KBM-7 (cell line): ENCODE measurements around the gene USP10.

Experiments
- DNase-seq: peaks from one replicate; pipeline ENCODE4 v3.0.0-alpha.2; 2015
- in situ Hi-C: fragments of 300-500 bp; cut with MboI; formaldehyde crosslinking; loops from 2 replicates; pipeline ENCODE4 v1.14.3; 2020; ENCODE audit warnings: low sequenced_read_pairs, low pct_unique_long_range_greater_than_20kb, mixed read lengths

USP10 gene, protein sequence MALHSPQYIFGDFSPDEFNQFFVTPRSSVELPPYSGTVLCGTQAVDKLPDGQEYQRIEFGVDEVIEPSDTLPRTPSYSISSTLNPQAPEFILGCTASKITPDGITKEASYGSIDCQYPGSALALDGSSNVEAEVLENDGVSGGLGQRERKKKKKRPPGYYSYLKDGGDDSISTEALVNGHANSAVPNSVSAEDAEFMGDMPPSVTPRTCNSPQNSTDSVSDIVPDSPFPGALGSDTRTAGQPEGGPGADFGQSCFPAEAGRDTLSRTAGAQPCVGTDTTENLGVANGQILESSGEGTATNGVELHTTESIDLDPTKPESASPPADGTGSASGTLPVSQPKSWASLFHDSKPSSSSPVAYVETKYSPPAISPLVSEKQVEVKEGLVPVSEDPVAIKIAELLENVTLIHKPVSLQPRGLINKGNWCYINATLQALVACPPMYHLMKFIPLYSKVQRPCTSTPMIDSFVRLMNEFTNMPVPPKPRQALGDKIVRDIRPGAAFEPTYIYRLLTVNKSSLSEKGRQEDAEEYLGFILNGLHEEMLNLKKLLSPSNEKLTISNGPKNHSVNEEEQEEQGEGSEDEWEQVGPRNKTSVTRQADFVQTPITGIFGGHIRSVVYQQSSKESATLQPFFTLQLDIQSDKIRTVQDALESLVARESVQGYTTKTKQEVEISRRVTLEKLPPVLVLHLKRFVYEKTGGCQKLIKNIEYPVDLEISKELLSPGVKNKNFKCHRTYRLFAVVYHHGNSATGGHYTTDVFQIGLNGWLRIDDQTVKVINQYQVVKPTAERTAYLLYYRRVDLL

DNA sequence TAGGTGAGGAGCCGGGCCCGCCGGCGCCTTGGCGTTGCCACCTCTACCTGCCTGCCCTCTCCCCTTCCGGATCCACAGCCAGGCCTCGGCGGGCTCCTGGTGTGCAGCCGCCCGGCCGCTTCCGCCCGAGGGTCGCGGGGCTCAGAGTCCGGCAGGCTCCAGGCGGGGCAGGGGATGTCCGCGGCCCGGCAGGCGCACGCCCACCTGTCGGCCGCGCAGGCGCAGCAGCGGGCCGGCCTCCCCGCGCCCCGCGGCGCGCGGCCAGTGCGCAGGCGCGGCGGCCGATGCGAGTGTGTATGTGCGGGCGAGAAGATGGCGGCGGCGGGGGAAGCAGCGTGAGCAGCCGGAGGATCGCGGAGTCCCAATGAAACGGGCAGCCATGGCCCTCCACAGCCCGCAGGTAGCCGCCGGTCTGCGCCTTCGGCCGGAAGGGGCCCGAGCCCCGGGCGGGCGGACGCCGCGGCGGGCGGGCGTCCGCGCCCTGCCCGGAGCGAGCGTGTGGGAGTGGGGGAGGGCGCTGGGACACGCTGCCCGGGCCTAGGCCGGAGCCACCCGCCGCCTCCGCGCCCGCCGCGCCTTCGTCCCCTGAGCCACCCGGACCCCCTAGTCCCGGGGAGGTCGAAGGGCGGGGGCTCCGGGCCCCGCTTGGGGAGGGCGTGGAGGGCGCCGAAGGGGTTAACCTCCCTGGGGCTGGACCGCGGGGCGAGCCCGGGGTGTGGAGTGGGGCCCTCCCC, at the start of gene USP10:
Gene USP10, plus strand, starts transcription at position 289 of the 734 bp plus-strand sequence. Its CDS starts 91 bp downstream, at position 380.
- in situ Hi-C loops: loop anchor here (25.0 kb wide), 1 partner anchor 188 kb away; the partner anchor contains the start of gene MEAK7
- peak; percentile 65 for DNase-seq

DNA sequence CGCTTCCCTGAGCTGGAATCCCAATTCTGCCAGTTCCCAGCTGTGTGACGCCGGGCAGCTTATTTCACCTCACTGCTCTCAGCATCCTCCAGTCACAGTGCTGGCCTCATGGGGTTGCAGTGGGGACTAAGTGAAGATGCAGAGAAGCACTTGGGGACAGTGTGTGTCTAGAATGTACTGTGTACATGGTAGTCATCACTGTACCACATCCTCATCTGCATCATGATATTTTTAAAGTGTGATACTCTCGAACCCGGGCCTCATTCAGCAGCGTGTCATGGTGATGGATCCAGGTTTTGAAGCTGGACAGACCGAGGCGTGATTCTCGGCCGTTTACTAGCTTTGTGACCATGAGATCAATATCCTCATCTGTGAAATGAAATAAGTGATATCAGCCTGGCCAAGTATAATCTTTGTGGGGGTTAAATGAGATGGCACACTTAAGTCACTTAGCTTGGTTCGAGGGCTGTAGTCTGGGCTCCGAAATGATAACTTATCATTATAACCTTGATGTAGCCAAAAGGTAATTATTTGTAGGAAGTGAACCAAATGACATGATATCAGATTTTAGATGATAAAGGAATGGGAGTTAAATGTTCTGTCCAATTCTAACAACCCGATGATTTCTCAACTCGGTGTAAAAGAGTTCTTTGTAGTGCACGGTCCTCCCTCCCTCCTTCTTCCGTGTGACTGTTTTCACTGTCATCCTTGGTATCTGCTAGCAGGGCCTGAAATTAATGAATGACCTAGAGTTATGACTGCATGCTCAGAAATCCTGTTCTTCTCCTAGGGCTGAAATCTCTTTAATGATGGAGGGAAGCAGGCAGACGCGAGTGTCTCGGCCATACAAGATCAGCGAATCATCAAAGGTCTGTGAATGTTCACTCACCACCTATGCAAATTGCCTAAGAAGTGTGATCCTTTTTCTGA, 49.5 kb upstream of the USP10 start:
- in situ Hi-C loops: no loop called here
- no peak for DNase-seq

DNA sequence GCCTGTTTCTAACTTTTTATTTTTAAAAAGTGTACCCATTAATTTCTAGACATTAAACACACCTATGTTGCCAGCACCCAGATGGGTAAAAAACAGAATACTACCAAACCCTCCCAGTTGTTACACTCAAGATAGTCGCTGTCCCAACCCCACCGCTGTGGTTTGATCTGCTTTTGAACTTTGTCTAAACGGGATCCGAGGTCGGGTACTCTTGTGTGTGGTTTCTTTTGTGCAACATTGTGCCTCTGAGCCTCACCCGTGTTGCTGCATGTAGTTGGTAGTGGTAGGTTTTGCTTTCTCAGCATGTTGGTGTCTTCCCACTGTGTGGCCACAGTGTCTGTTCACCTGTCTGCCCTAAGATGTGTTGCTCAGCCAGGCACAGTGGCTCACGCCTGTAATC, 47.2 kb upstream of the USP10 start:
- DNase-seq: no peak
- in situ Hi-C loops: no loop called here

DNA sequence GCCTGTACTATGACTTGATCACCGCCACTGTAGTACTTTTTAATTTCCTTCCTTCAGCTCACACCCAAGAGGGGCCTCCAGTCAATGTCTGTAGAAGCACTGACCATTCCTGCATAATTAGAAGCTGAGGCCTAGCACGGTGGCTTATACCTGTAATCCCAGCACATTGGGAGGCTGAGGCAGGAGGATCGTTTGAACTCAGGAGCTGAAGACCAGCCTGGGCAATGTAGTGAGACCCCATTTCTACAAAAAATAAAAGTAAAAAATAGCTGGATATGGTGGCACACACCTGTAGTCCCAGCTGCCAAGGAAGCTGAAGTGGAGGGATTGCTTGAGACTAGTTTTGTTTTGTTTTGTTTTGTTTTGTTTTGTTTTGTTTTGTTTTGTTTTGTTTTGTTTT, 45.6 kb upstream of the USP10 start:
- in situ Hi-C loops: no loop called here
- no peak for DNase-seq

DNA sequence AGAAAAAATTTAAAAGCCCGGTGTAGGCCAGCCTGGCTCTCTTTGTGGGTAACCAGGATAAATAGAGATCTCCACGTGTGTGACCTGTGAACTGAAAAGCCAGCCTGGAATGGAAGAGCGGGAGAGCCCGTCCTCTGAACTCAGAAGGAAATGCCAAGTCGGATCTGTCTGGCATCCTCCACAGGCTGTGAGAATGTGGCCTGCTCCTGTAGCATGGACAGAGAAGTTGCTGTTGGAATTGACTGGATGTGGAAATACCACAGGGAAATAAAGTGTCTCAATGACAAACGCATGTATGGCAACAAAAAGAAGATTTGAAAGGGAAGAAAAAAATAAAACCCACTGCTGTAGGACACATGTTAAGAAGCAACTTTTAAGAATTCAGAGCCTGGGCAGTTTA, 44.8 kb upstream of the USP10 start:
- in situ Hi-C loops: no loop called here
- no peak for DNase-seq

DNA sequence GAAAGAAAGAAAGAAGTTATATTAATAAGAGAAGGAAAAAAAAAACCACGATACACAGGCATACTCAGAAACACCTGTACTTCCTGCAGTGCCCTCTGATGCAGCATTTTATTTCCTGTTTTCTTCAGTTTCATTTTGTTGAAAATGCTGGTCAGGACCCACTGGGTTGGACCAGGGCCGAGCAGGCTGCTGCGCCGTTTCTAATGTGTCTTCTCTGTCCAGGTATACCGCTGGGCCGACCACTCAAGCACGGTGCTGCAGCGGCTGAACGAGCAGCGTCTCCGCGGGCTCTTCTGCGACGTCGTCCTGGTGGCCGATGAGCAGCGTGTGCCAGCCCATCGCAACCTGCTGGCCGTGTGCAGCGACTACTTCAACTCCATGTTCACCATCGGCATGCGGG, 43.2 kb upstream of the USP10 start:
- in situ Hi-C loops: no loop called here
- DNase-seq: no peak

DNA sequence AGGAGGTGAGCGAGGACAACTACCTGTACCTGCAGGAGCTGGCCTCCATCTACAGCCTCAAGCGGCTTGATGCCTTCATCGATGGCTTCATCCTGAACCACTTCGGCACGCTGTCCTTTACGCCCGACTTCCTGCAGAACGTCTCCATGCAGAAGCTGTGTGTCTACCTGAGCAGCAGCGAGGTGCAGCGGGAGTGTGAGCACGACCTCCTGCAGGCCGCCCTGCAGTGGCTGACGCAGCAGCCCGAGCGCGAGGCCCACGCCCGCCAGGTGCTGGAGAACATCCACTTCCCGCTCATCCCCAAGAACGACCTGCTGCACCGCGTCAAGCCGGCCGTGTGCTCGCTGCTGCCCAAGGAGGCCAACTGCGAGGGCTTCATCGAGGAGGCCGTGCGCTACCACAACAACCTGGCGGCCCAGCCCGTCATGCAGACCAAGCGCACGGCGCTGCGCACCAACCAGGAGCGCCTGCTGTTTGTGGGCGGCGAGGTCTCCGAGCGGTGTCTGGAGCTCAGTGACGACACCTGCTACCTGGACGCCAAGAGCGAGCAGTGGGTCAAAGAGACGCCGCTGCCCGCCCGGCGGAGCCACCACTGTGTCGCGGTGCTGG, 42.5 kb upstream of the USP10 start:
- in situ Hi-C loops: no loop called here

DNA sequence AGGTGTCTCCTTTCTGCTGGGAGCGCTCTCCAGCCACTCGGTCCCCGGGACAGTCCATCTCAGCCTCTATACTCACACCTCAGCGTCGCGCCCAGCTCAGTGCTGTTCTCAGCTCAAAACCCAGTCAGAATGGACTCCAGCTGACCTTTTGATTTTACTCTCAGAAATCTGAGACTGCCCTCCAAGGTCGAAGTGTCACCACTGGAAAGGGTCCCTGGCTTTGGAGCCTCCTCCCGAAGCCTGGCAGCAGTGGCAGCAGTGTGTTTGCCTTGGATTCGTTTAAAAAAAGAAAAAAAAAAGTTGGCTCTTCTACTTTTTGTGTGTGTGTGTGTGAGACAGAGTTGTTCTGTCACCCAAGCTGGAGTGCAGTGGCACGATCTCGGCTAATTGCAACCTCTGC, 41.1 kb upstream of the USP10 start:
- in situ Hi-C loops: no loop called here

More for the DNA sequence above, 42.5 kb upstream of the USP10 start:
- DNase-seq: no peak

DNA sequence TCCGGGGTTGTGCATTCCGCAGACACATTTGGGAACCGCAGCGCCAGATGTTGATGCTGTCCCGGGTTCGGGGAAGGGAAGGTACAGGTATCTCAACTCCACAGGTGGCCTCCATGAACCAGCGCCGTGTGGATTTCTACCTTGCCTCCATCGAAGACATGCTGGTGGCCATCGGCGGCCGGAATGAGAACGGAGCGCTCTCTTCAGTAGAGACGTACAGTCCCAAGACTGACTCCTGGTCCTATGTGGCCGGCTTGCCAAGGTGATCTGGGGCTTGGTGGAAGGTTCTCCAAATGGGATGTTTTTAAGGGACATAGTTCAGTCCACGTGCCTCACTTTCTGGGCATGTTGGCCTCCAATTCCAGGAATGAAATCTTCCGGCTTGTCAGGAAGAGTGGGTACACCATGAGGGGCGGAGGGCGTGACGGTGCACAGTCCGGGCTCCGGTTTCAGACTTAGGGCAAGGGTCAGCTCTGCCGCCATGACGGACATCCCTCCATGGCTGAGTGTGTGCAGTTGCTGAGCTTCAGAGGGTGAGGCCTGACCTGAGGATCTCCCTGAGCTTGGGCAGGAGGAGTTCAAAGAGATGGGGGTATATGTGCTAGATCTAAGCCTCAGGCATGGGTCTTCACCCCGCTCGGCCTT, 40.0 kb upstream of the USP10 start:
- no peak for DNase-seq
- in situ Hi-C loops: no loop called here

More for the DNA sequence above, 41.1 kb upstream of the USP10 start:
- DNase-seq: no peak

DNA sequence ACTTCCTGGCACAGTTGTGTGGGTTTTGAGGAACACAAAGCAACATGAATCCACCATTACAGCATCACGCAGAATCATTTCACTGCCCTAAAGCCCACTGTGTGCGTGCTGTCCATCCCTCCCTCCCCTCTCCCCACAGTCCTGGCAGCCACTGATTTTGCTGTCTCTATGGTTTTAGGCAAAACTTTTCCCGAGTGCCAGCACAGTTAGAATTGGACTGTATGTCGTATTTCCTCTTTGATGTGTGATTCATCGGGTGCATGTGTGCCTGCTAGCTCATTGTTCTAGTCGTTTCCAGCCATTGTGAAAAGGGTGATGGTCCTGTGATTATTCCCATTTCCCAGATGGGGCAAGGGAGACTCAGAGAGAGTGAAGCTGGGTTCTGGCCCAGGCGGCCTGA, 38.8 kb upstream of the USP10 start:
- no peak for DNase-seq
- in situ Hi-C loops: no loop called here

DNA sequence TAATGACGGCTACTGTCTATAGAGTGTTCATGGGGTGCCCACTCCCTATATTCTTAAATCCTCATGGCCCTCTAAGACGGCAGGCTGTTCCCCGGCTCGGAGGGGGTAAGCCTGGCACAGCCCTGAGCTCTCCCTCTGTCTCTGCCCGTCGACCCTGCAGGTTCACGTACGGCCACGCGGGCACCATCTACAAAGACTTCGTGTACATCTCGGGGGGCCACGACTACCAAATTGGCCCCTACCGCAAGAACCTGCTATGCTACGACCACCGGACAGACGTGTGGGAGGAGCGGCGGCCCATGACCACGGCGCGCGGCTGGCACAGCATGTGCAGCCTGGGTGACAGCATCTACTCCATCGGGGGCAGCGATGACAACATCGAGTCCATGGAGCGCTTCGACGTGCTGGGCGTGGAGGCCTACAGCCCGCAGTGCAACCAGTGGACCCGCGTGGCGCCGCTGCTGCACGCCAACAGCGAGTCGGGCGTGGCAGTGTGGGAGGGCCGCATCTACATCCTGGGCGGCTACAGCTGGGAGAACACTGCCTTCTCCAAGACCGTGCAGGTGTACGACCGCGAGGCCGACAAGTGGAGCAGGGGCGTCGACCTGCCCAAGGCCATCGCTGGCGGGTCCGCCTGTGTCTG, 38.3 kb upstream of the USP10 start:
- no peak for DNase-seq
- in situ Hi-C loops: no loop called here

DNA sequence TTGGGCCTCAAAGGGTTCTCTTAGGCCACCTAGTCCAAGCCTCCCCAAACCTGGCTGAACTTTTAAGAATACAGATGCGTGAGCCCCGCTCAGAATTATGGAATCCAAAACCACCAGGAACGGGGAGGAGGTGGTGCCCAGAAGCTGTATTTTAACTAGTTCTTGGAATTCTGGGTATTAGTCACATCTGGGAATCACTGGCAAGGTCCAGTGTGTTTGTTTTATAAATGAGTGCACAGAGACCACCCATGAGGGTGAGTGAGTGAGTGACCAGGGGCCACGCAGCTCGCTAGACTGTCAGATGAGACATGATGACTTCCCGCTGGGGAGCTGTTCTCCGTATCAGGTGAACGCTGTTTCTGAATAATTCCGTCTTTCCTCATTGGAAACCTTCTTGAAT, 37.3 kb upstream of the USP10 start:
- in situ Hi-C loops: no loop called here

DNA sequence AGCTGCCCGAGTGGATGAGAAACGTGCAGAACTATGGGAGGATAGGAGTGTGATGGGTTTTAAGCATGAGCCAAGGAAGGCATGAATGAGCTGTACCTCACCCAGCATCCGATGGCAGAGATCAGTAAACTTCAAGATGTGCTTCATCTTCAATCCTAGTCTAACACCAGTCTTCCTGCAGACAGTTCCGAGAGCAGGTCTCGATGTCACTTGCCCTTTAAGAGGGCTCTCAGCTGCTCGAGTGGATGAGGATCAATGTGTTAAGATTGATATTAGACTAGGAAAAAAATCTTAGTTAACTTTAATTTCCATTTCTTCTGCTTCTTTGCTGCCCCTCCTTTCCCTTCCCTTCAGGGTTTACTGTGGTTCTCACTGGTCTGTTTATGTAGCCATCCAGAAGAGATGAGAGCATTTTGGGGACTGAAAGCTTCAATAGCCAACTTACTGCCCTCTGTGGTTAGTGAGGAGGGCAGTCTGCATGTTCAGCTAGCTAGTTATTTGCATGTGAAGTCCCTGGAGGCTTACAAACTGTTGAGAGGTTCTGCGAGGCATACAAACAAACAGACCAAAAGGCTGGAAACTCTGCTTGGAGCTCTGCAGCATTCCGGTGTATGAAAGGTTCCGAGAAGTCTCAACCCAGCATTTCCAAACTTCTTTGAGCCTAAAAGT, 36.2 kb upstream of the USP10 start:
- no peak for DNase-seq
- in situ Hi-C loops: no loop called here

More for the DNA sequence above, 37.3 kb upstream of the USP10 start:
- no peak for DNase-seq

DNA sequence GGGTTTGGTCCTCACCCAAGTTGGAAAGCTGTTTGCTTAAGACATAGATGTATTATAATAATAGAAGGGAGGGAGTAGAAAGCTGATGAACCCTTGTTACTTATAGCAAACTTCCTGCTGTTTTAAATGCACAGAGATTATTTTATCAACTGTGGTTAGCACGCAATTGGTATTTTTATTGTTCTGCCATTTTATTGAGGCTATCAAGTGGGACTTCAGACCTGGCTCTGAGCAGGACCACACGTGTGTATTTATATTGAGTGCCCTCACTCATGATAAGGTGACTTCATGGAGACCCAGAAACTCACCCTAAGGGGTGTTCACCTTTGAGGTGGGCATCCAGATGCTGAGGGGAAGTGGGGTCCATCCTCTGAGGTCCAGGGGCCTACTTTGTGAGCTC, 34.4 kb upstream of the USP10 start:
- DNase-seq: no peak
- in situ Hi-C loops: no loop called here

DNA sequence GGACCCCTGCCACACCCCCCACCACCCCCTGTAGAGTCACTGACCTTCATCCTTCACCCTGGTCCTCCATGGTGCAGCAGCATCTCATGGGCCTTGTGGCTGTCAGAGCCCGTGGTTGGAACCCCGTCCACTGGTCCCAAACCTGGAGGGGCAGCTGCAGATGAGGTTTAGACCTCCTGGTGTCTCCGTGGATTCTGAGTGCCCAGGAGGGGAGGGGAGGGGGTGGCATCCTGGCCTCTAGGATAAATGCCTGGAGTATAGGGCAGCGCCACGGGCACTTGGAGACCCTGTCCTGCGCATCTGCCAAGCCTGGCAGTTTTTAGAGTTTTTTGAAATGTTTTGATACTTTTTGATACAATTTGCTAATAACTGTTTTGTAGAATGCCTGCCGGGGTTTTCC, 34.0 kb upstream of the USP10 start:
- in situ Hi-C loops: no loop called here
- DNase-seq: no peak

DNA sequence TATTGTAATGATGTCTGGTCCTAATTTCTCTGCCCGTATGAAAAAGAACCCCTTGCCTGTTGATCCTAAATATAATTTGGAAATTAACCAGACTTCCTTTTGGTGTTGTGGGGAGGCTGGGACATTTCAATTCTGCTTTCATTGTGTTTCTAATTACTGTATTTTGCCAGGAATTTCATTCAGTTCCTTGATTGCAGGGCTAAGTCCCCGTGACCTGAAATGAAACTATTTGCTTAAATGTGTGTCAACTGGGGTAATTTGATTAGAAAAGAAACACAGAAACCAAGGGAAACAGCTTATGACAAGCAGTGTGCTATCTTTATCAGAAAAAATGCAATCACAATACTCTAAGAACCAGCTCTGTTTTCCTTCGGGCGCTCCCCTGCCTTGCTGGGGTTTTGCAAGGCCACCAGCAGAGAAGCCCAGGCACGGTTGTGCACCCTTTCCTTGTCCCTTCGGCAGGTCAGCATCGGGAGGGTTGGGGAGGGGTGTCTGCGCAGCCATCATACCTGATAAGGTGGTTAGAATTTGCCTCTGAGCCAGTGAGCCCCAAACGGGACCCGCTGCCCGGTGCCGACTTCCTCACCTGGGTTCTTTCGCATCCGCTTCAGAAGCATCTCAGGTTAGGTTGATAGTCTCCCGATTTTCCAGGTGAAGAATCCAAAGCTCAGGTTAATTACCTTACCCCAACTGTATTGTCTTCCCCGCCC, 32.0 kb upstream of the USP10 start:
- no peak for DNase-seq

More for the DNA sequence above, 32.0 kb upstream of the USP10 start:
- in situ Hi-C loops: no loop called here
